Type B pancreatic cell (in vitro differentiated cells): ENCODE results near the gene OR2S2. TPM values are rescaled to one million over a fixed set of nuclear protein-coding genes. Genes with fewer than 3 reads are reported as not detected.

Experiments
- DNase-seq: peaks from one replicate; pipeline ENCODE4 v3.0.0; 2021; ENCODE audit warnings: mixed read lengths; ENCODE audit not compliant: unreplicated experiment; ENCODE audit errors: extremely low spot score
- H3K27ac Mint-ChIP-seq: 2 replicates; pipeline ENCODE4 v1.8.0; 2021; ENCODE audit warnings: mild to moderate bottlenecking, mixed read lengths
- H3K27me3 Mint-ChIP-seq: 2 replicates; pipeline ENCODE4 v1.8.0; 2021; ENCODE audit warnings: mixed read lengths
- H3K36me3 Mint-ChIP-seq: 2 replicates; pipeline ENCODE4 v1.8.0; 2021; ENCODE audit warnings: mixed read lengths
- H3K4me1 Mint-ChIP-seq: one replicate; pipeline ENCODE4 v1.8.0; 2021; ENCODE audit warnings: mixed read lengths; ENCODE audit not compliant: unreplicated experiment
- H3K4me3 Mint-ChIP-seq: 2 replicates; pipeline ENCODE4 v1.8.0; 2021; ENCODE audit warnings: mild to moderate bottlenecking, mixed read lengths
- H3K9me3 Mint-ChIP-seq: 2 replicates; pipeline ENCODE4 v1.8.0; 2021; ENCODE audit warnings: mixed read lengths
- total RNA-seq: library from RNA; stranded (reverse); gene quantifications from 2 replicates; pipeline ENCODE4 v1.2.1, GENCODE V29; 2021; ENCODE audit warnings: low replicate concordance
- TF ChIP-seq, protein P1 (sequence below): fragments of 200-600 bp; sonication (generic); conservative IDR thresholded peaks from 2 replicates; pipeline ENCODE4 v1.5.0; 2021; ENCODE audit warnings: antibody characterized with exemption, mild to moderate bottlenecking

Gene OR2S2
- total RNA-seq, 1 donor from 2014 or later = not detected

DNA sequence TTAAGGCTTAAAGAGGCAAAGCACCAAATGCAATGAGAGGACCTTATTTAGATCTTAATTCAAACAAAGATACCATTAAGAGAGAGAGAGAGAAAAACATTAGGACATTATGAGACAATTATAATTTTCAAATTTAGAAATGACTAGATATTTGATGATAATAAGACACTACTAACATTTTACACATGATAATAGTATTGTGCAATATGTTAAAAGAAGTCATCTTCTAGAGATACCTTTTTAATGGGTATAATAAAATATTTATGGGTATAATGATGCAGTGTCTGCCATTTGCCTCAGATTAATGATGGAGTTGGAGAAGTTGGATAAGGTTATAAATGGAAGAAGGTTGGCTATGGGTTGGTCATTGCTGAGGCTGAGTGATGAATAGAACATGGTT, 27.4 kb downstream of the OR2S2 start:
- H3K36me3 Mint-ChIP-seq = no peaks in the 10 kb centered on the region
- peaks cover 40% of the 10 kb centered on the region for H3K27me3 Mint-ChIP-seq
- no peak overlapping the region for H3K4me3 Mint-ChIP-seq
- no peak for DNase-seq
- H3K9me3 Mint-ChIP-seq = no peaks in the 10 kb centered on the region
- H3K27ac Mint-ChIP-seq = no peak overlapping the region
- TF ChIP-seq, protein P1, sequence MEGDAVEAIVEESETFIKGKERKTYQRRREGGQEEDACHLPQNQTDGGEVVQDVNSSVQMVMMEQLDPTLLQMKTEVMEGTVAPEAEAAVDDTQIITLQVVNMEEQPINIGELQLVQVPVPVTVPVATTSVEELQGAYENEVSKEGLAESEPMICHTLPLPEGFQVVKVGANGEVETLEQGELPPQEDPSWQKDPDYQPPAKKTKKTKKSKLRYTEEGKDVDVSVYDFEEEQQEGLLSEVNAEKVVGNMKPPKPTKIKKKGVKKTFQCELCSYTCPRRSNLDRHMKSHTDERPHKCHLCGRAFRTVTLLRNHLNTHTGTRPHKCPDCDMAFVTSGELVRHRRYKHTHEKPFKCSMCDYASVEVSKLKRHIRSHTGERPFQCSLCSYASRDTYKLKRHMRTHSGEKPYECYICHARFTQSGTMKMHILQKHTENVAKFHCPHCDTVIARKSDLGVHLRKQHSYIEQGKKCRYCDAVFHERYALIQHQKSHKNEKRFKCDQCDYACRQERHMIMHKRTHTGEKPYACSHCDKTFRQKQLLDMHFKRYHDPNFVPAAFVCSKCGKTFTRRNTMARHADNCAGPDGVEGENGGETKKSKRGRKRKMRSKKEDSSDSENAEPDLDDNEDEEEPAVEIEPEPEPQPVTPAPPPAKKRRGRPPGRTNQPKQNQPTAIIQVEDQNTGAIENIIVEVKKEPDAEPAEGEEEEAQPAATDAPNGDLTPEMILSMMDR = no peak
- no peaks in the 10 kb centered on the region for H3K4me1 Mint-ChIP-seq

GRCh38 chr9:35929453-35929718, 28.6 kb downstream of the OR2S2 start:
- Mint-ChIP-seq H3K27ac (no peak overlapping the region), H3K4me3 (no peak overlapping the region)

GRCh38 chr9:35928591-35929452, 29.1 kb downstream of the OR2S2 start:
- Mint-ChIP-seq H3K4me1 (peaks cover 3% of the 10 kb centered on the region), H3K36me3 (no peaks in the 10 kb centered on the region), H3K27ac (no peak overlapping the region), H3K27me3 (peaks cover 39% of the 10 kb centered on the region), H3K4me3 (no peak overlapping the region), H3K9me3 (no peaks in the 10 kb centered on the region)
- TF ChIP-seq, protein P1 = no peak
- DNase-seq = no peak

More at GRCh38 chr9:35929453-35929718, 28.6 kb downstream of the OR2S2 start:
- no peaks in the 10 kb centered on the region for H3K36me3 Mint-ChIP-seq
- no peaks in the 10 kb centered on the region for H3K4me1 Mint-ChIP-seq
- peaks cover 40% of the 10 kb centered on the region for H3K27me3 Mint-ChIP-seq
- TF ChIP-seq, protein P1 = no peak
- no peak for DNase-seq
- no peaks in the 10 kb centered on the region for H3K9me3 Mint-ChIP-seq

- no peaks in the 10 kb centered on the region for H3K36me3 Mint-ChIP-seq
- H3K9me3 Mint-ChIP-seq = no peaks in the 10 kb centered on the region
- peaks cover 12% of the 10 kb centered on the region for H3K27me3 Mint-ChIP-seq
- peak overlapping the region; percentile 71 for H3K27ac Mint-ChIP-seq
- no peak for DNase-seq
- no peak overlapping the region for H3K4me3 Mint-ChIP-seq
- H3K4me1 Mint-ChIP-seq = peaks cover 3% of the 10 kb centered on the region
- TF ChIP-seq, protein P1 = no peak
Measured at GRCh38 chr9:35923927-35924763, 33.8 kb downstream of the OR2S2 start.

- Mint-ChIP-seq H3K36me3 (no peaks in the 10 kb centered on the region), H3K4me1 (peaks cover 3% of the 10 kb centered on the region), H3K4me3 (no peak overlapping the region), H3K27ac (no peak overlapping the region), H3K27me3 (peaks cover 7% of the 10 kb centered on the region), H3K9me3 (no peaks in the 10 kb centered on the region)
- DNase-seq = no peak
- TF ChIP-seq, protein P1 = no peak
Measured at GRCh38 chr9:35923598-35923926, 34.4 kb downstream of the OR2S2 start.
